HG02678 (cell line): Measurements from ENCODE around the gene ELOF1.
"Not testable (repeated sequence)": the region's sequence is repeated elsewhere in the genome, so short reads cannot be mapped to it uniquely, and the experiment has no call there.

Source experiments
- ATAC-seq: cut with Tn5 transposase; IDR thresholded peaks from one replicate; pipeline ENCODE4 v1.9.1; 2021; ENCODE audit warnings: mild to moderate bottlenecking, moderate library complexity; ENCODE audit not compliant: unreplicated experiment

The ELOF1 gene

DNA sequence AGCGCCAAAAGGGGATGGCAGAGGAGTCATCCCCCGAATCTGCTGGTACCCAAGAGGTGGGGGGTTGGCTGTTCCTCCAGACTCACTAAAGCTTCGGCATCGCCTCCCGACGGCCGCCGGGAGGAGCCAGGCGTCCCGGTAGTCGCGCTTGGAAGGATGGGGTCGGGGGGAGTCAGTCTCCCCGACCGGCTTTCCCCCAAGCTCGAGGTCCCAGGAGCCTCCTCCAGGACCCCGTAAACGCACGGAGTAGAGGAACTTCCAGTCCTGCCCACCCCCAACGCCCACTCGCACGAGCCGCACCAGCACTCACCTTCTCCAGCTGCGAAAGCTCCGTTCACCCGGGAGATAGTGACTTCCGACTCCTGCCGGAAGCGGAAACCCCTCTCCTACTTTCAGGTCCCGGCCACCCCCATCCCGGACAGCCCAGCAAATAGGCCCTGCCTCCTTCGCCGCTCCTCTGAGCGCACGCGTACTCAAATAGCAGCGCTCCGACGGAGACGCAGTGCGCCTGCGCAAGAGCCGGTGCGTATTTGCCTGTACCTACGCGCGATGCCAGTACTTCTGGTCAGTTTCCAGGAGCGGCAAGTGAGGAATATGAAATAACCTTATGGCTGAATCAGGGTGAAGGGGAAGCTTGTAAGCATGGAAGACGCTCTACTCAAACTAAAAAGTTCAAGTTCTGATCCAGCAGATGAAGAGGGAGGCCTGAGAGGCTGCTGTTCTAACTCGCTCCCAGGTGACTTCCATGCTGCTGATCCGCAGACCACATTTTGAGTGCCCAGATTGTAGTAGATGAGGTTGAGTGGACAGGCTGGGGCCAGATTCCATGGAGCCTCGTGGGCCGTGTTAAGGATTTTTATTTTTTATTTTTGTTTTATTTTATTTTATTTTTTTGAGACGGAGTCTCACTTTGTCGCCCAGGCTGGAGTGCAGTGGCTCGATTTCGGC lies at the start of gene ELOF1:
Gene ELOF1, minus strand, starts transcription at position 350 of the 948 bp plus-strand sequence. CDS start 4,883 bp downstream, outside the sequence.
- ATAC-seq: peak; percentile 86

DNA sequence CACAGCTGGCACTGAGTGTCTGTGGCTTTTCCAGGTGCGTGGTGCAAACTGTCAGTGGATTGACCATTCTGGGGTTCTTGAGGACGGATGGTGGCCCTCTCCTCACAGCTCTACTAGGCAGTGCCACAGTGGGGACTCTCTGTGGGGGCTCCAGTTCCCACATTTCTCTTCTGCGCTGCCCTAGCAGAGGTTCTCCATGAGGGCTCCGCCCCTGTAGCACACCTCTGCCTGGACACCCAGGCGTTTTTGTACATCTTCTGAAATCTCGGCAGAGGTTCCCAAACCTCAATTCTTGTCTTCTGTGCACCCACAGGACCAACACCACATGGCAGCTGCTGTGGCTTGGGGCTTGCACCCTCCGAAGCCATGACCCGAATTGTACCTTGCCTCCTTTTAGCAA lies 47.5 kb upstream of the ELOF1 start:
- ATAC-seq: no peak

DNA sequence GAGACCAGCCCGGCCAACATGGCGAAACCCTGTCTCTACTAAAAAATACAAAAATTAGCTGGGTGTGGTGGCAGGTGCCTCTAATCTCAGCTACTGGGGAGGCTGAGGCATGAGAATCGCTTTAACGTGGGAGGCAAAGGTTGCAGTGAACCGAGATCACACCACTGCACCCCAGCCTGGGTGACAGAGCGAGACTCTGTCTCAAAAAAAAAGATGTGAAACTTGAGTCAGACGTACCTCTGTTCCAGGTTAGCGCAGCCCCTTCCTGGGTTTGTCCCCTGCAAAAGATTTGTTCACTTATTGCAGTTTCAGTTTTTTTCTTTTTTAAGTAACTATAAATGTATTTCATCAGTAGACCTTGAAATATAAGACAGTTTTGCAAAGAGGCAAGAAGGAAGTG lies 40.7 kb upstream of the ELOF1 start:
- not testable (repeated sequence) for ATAC-seq

DNA sequence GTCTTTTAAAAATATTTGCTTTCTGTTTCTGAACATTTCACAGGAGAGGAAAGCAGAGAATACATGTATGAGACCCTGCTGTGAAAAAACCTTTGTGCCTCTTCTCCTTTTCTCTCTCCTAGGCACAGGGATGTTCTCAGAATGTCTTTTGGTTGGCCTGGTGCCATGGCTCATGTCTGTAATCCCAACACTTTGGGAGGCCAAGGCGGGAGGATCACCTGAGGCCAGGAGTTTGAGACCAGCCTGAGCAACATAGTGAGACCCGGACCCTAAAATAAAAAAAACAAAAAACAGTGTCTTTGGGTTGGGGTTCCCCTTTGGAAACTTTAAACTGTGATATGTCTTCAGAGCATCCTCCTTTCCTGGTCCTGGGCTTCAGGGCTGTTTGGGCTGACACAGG lies 39.7 kb upstream of the ELOF1 start:
- ATAC-seq: no peak

DNA sequence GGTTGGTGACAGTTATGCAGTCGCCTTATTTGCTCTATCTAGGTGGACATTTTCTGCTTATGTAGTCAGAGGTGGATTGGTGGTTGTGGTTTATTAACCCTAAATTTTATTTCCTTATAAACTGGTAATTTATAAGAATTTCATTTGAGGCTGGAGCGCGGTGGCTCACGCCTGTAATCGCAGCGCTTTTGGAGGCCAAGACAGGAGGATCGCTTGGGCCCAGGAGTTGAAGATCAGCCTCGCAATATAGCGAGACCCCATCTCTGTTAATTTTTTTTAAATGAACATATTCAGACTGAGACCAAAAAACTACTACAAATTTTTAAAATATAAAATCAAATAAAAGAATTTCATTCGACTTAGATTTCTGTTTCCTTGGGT lies 39.1 kb upstream of the ELOF1 start:
- no peak for ATAC-seq

DNA sequence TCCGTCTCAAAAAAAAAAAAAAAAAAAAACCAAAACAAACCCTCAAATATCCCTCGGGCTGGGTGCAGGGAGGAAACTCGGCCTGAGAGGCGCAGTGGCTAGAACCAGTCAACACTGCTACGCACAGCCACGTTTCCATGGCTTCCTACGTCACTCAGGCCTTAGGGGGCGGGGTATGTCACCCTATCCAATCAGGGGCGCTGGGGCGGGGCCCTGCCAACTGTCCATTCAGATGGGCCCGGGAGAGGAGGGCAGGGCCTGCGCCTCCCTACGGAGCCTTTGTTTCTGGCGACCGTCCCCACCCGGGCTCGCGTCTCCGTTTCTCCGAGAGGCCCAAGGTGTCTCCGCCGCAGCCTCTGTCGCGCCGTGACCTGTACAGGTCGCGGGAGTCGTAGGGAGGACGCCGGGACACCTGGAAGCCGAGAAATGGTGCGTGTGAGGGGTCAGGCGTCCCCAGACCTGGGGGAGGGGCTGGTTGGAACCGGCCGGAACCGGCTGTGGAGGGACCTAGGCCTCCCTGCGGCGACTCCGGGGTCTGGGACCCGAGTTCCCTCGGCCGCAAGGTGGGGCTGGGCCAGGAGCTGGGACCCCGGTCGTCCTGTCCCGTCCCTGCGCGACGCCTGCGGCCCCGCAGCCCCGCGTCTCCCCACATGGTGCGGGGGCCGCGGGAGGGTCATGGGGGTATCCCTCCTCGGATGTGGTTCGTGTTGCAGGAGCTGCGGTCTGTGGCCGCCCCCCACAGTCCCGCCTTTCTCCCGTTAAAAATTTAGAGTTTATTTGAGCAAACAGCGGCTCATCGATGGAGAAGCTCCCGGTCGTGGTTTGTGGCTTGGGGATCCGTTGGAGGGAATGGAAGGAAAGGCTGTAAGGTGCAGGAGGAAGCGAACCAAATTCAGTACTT lies 38.4 kb upstream of the ELOF1 start, which contains the start of gene ZNF627:
Gene ZNF627, plus strand, starts transcription at position 282 of the 901 bp plus-strand sequence. Its CDS starts 145 bp downstream, at position 427.
- peak; percentile 98 for ATAC-seq

DNA sequence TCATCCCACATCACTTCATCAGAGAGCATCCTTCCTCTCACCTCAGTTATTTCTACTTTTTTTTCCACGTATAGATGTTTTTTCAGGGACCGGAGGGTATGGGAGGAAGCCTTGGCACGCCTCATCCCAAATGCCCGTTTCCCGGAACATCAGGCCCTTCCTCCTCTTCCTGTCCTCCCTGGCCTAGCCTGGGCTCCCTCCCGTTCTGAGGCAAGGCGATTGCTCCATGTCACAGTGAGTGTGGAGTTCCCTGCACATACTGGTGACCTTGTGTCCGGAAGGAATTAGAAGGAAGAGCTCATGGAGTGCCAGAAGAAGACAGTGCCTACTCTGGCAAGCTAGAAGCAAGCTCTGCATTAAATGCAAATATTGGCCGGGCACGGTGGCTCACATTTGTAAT lies 37.1 kb upstream of the ELOF1 start:
- ATAC-seq: no peak

DNA sequence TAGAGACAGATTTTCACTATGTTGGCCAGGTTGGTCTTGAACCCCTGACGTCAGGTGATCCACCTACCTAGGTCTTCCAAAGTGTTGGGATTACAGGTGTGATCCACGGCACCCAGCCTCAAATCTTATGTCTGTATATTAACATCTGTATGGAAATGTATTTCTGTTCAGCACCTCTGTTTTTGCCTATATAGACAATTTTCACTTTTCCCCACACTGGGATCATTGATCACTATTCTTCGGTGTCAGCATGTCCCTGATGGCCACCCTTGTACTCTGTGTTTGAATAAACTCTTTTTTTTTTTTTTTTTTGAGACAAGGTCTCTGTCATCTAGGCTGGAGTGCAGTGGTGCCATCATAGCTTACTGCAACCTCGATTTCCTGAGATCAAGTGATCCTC lies 35.1 kb upstream of the ELOF1 start:
- no peak for ATAC-seq

DNA sequence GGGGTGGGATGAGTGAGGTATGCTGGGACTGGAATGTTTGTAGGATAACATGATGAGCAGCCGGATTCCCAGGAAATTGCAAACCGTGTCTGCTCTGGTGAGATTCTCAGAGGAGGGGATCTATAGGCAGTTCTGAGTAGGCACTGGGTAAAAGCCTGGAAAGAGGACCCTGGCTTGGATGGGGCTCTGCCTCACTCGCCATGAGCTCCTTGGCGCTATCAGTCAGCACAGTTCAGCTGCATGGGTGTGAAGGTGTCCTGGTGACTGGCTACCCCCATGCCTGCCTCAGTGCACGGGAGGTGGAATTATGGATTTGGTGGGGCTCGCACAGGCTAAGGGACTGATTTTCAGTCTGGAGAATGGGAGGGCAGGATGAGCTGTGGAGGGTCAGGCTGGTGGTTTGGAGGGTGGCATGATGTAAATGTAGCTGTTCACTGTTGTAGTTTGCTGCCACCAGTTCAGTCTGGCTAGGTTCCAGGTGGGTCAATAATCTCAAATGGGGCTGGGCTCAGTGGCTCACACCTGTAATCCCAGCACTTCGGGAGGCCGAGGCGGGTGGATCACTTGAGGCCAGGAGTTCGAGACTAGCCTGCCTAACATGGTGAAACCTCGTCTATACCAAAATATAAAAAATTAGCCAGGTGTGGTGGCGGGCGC lies 29.1 kb upstream of the ELOF1 start:
- no peak for ATAC-seq

DNA sequence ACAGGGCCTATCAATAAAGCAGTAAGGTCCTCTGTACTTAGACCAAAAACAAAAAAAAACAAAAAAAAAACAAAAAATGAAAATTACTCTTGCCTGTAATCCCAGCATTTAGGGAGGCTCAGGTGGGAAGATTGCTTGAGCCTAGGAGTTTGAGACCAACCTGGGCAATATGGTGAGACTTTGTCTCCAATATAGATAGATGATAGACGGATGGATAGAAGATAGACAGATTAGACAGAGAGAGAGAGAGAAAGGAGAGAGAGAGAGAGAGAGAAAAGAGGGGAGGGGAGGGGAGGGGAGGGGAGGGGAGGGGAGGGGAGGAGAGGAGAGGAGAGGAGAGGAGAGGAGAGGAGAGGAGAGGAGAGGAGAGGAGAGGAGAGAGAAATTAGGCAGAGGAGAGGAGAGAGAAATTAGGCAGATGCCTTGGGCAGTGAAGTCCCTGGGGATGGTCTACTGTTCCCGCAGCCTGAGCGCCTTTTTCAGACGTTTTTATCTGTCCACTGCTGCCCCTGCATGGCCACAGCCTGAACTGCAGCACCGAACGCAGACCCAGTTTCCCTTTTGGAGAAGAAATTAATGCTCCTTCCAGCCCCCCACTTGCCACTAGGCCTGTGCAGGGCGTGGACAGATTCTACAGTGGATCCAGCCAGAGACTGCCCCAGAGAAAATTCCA lies 28.4 kb upstream of the ELOF1 start:
- ATAC-seq: no peak

DNA sequence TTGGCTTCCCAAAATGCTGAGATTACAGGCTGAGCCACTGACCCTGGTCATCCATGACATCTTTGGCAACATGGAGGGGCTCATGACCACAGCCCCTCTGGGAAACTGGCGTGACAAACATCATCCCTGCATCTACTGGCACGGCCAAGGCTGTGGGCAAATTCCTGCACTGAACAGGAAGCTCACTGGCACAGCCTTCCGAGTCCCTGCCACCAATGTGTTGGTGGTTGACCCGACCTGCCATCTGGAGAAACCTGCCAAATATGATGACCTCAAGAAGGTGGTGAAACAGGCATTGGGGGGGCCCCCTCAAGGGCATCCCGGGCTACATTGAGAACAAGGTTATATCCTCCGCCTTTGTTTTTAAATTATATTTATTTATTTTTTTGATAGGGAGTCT lies 27.3 kb upstream of the ELOF1 start:
- ATAC-seq: no peak

DNA sequence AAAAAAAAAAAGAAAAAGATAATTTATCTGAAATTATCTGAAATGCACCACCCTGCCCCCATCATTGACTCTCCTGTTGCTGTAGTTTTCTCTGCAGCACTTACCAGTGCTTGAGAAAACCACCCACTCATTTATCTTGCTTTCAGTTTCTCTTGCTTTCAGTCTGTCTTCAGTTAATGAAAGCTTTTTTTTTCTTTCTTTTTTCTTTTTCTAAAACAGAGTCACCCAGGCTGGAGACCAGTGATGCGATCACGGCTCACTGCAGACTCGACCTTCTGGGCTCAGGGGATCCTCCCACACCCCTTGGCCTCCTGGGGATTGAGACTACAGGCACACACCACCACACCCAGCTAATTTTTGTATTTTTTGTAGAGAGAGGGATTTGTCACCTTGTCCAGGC lies 22.7 kb upstream of the ELOF1 start:
- peak; percentile 77 for ATAC-seq

DNA sequence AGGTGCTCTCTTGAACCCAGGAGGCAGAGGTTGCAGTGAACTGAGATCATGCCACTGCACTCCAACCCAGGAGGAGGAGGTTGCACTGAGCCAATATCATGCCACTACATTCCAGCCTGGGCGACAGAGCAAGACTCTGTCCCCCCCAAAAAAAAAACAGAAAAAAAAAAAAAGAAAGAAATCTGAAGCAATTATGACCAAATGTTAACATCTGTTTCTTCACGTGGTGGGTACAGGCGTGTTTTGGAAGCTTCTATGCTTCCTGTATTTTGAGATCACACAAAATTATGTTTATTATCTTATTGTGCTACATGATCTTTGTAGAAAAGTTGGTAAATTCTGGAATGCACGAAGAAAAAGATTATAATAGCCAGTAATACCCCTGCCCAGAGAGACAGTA lies 21.1 kb upstream of the ELOF1 start:
- ATAC-seq: no peak

DNA sequence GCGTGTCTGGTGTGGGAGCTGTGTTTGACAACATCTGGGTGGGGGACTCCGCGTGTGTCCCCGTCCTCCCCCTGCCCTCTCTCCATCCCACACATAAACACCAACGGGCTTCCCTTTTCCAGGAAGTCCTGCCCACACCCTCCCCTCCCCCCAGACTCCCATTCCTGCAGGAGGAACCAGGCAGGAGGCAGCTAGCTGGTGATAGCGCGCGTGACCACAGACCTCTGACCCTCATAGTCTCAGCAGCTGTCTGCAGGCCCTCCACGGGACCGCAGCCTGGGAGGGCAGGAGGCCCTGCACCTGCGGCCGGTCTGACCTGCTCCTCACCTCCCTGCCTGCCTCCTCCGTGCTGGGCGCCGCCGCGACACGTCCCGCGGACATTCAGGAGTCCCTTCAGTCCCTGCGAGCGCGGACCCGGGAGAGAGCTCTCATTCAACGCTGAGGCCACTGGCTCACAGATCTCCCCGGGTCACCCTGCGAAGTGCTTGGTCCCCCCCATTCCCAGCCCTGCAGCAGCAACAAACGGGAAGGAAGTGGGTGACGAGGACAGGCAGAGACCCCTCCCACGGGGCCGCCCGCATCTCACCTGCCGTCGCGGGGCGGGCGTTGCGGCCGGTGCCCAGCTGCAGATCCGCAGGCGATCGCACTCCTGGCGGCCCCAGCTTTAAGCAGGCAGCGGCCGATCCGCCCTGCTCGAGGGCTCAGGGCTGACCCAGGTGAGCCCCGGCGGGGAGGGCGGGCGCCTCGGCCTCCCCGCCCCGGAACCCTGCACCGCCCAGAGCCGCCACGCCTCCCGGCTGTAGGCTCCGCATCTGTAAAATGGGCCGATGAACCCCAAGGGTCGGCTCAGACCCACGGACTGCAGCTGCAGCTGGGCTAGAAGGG lies 19.5 kb upstream of the ELOF1 start:
- ATAC-seq: no peak

DNA sequence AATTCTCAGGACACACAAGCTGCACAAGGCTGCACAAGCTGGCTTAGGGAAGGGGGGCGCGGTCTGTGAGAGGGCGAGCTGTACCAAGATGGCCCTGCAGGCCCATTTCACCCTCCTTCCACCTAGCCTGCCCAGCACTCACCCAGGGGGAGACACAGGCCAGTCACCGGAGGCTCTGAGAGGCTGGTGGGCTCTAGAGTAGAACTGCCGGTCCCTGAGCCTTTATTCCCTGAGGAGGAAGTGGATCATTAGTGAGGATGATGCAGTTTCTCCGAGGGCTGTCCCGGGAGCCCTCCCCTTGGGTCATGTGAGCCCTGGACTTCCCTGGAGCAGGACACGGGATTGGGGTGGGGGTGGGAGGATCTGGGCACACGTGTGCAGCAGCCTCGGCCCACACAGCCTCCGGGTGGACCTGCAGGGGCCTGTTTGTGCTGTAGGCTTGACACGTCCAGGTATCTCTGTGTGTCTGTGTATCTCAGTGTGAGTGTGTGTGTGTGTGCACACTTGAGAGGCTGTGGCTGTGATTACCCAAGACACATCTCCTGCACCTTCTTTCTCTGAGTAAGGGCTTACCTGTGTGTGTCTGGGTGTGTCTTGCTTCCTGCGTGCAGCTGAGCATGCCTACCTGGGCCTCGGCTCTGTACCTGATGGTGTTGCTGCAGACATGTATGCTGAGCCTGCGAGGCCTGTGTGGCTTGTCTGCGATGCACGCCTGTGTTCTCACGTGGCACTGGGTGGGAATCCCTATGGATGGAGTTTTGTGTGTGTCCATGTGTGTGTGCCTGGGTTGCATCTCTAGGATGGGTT lies 18.6 kb upstream of the ELOF1 start, which contains the start of gene ACP5:
Gene ACP5, minus strand, starts transcription at position 195 of the 807 bp plus-strand sequence. CDS start 328 bp downstream, outside the sequence.
- ATAC-seq: no peak

DNA sequence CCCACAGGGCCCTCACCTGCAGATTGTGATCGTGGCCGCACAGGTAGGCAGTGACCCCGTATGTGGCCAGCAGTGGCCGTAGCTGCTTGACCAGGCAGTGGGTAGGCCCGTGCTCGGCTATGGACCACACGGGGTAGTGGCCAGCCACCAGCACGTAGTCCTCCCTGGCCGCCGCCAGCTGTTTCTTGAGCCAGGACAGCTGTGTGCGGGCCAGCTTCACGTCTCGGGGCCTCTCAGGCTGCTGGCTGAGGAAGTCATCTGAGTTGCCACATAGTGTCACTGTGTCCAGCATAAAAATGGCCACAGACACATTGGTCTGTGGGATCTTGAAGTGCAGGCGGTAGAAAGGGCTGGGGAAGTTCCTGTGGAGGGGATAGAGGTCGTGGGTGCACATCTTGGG lies 17.2 kb upstream of the ELOF1 start:
- no peak for ATAC-seq

DNA sequence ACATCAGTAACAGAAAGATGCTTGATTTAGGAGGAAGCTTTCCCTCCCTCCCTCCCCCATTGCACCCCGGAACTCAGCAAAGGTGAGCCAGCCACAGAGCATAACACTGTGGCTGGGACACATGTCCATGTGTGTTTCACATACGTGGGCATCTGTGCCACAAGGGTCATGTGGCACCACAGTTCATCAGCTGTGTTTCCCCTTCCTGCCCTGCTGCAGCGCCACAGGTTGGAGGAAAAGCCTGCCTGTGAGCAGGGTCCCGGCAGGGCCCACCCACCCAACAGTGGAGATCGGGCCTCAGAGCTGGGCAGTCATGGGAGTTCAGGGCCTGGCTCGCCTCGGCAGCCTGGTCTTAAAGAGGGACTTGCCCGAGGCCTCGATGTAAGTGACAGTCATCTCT lies 15.7 kb upstream of the ELOF1 start:
- no peak for ATAC-seq

DNA sequence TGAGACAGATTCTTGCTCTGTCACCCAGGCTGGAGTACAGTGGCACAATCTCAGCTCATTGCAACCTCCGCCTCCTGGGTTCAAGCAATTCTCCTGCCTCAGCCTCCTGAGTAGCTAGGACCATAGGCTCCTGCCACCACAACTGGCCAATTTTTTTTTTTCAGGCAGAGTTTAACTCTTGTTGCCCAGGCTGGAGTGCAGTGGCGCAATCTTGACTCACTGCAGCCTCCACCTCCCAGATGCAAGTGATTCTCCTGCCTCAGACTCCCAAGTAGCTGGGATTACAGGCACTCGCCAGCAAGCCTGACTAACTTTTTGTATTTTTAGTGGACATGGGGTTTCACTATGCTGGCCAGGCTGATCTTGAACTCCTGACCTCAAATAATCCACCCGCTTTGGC lies 14.7 kb upstream of the ELOF1 start:
- not testable (repeated sequence) for ATAC-seq

DNA sequence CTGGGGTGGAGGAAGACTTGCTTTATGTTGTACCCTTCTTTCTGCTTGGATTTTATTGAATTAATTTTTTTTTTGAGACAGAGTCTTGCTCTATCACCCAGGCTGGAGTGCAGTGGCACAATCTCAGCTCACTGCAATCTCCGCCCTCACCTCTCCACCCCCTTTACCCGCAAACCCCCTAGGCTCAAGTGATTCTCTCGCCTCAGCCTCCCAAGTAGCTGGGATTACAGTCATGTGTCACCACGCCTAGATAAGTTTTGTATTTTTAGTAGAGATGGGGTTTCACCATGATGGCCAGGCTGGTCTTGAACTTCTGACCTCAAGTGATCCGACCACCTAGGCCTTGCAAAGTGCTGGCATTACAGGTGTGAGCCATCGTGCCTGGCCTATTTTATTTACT lies 14.3 kb upstream of the ELOF1 start:
- not testable (repeated sequence) for ATAC-seq
